Heart left ventricle (tissue), 16 donors: ENCODE measurements around the gene ARNT2. TPM values are rescaled to one million over a fixed set of nuclear protein-coding genes. Genes with fewer than 3 reads are reported as not detected.

Source experiments
- ATAC-seq, 4 donors: fragments of 200-7000 bp; cut with Tn5 transposase; one replicate each; pipeline ENCODE4 v1.9.1; 2020 to 2022; ENCODE audit warnings: moderate library complexity in 4 of 4, mild to moderate bottlenecking in 3 of 4, moderate number of reproducible peaks in 1 of 4
- DNase-seq, 5 donors: peaks; one replicate each; pipeline ENCODE4 v3.0.0-alpha.2; 2020
- H3K27ac ChIP-seq, 12 donors: fragments of 200-600 bp; sonication (generic) in 4 of 12; one replicate each; pipeline versions ENCODE4 v1.5.0 to v1.8.0; 2016 to 2022; ENCODE audit warnings: mild to moderate bottlenecking in 2 of 12
- H3K27me3 ChIP-seq, 9 donors: fragments of 200-600 bp; sonication (generic) in 2 of 9; one replicate each; pipeline versions ENCODE4 v1.5.1 to v1.8.0; 2016 to 2022; ENCODE audit warnings: mild to moderate bottlenecking in 3 of 9
- H3K36me3 ChIP-seq, 9 donors: fragments of 200-600 bp; sonication (generic) in 2 of 9; one replicate each; pipeline versions ENCODE4 v1.5.0 to v1.8.0; 2018 to 2022; ENCODE audit warnings: mild to moderate bottlenecking in 2 of 9
- H3K4me1 ChIP-seq, 12 donors: fragments of 200-600 bp; sonication (generic) in 4 of 12; one replicate each; pipeline versions ENCODE4 v1.5.0 to v1.8.0; 2016 to 2022; ENCODE audit warnings: mild to moderate bottlenecking in 3 of 12
- H3K4me3 ChIP-seq, 12 donors: fragments of 200-600 bp; sonication (generic) in 4 of 12; one replicate each; pipeline versions ENCODE4 v1.5.0 to v1.8.0; 2017 to 2022; ENCODE audit warnings: mild to moderate bottlenecking in 9 of 12, moderate library complexity in 4 of 12
- H3K9me3 ChIP-seq, 12 donors: fragments of 200-600 bp; sonication (generic) in 4 of 12; one replicate each; pipeline versions ENCODE4 v1.5.0 to v1.8.0; 2016 to 2022; ENCODE audit warnings: mild to moderate bottlenecking in 1 of 12
- POLR2A ChIP-seq, 2 donors: fragments of 450-650 bp; IDR thresholded peaks; one replicate each; pipeline ENCODE4 v1.6.1; 2017; ENCODE audit warnings: antibody characterized with exemption in 2 of 2, mild to moderate bottlenecking in 2 of 2, moderate library complexity in 2 of 2
- WGBS, 4 donors: extraction: QIAGEN DNeasy Blood & Tissue Kit in 2 of 4; methylation state at CpG; one replicate each; pipeline versions ENCODE4 v1.1.5 to v1.1.7; 2013 to 2018; 5-methylcytosine and 5-hydroxymethylcytosine counted together
- intact Hi-C, 10 donors: fragments of 100-400 bp; cut with DNase I; formaldehyde crosslinking; loops; one replicate each; pipeline versions ENCODE4 v1.11.1 to v1.14.2; 2022
- polyA plus RNA-seq, 2 donors: library from polyadenylated mRNA; stranded (reverse); fragments of 200-250 nt; gene quantifications; one replicate each; pipeline ENCODE4 v1.2.3, GENCODE V29; 2013
- total RNA-seq, 9 donors: library from RNA; depleted of rRNA in 2 of 9; stranded (reverse); fragments of >200 nt in 2 of 9; fragmentation: NEBNext Ultra II Directional in 3 of 9; extraction: Animal tissue kit (Norgen Biotek cat#: 25700) in 3 of 9; gene quantifications; one replicate each; pipeline versions ENCODE4 v1.1.0 to v1.2.4, GENCODE V29; 2016 to 2023
- TF ChIP-seq, protein P1 (sequence below), 12 donors: fragments of 200-600 bp; sonication (generic) in 4 of 12; IDR thresholded peaks; one replicate each; pipeline versions ENCODE4 v1.5.0 to v1.8.0; 2018 to 2022; ENCODE audit warnings: antibody characterized with exemption in 12 of 12, mild to moderate bottlenecking in 5 of 12
- donor health status: ischemic (EF 13 %, LVEDD 7.1; RV severe dilation, severe dysfunction).
- donor health status: healthy with polysubstance abuse.
- donor health status: DM: no; HTN: yes; CAD: no.
- donor health status: DM: no; HTN: no; CAD: no.
- donor health status: ischemic (EF 25% LVEDD 6.9; RV normal size, moderate dysfunction).
- donor health status: ischemic (EF 25% LVEDD 5.7; RV mildly dilated, moderate dysfunction).
- donor health status: healthy.
- donor health status: DM: yes; HTN: yes; CAD: no.
- donor health status: ischemic (EF 35%, LVEDD 5.7; RV mildly dilated, moderate dysfunction).
- donor health status: nonischemic (EF 11% LVEDD 7.7; RV severe dilation, severe dysfunction).
- donor health status: DM: yes; HTN: yes; CAD: no.
- donor health status: PGD.
- donor health status: ischemic (EF 29% LVEDD 5.4; RV normal size, mild dysfunction).
- donor health status: nonischemic (EF 23%, LVEDD 6.1; RV moderate dilation, normal function).

Gene ARNT2
- total and polyA plus RNA-seq, 11 donors, result 1.2 to 10.0 (median 3.9) TPM

DNA sequence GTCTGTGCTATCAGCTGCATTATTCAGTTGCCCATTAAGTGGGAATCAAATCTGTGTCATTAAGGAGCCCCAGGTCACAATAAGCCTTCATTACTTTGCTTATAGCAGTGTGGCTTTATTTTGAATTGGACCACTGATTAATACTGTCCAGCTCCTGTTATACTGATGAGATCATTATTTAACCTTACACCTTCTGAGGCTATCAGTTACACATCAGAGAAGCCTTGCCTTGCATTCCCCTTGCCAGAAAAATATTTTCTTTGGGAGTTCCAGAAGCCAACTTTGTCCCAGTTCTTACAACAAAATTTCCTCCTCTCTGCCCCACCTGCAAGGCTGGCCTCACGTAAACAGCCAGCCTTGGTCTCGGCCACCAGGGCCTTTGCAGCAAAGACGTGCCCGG lies 29.7 kb upstream of the ARNT2 start:
- TF ChIP-seq, protein P1, sequence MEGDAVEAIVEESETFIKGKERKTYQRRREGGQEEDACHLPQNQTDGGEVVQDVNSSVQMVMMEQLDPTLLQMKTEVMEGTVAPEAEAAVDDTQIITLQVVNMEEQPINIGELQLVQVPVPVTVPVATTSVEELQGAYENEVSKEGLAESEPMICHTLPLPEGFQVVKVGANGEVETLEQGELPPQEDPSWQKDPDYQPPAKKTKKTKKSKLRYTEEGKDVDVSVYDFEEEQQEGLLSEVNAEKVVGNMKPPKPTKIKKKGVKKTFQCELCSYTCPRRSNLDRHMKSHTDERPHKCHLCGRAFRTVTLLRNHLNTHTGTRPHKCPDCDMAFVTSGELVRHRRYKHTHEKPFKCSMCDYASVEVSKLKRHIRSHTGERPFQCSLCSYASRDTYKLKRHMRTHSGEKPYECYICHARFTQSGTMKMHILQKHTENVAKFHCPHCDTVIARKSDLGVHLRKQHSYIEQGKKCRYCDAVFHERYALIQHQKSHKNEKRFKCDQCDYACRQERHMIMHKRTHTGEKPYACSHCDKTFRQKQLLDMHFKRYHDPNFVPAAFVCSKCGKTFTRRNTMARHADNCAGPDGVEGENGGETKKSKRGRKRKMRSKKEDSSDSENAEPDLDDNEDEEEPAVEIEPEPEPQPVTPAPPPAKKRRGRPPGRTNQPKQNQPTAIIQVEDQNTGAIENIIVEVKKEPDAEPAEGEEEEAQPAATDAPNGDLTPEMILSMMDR (IDR thresholded peaks at IDR 0.05), result no peak
- no peak for TF ChIP-seq POLR2A (IDR thresholded peaks at IDR 0.05)
- H3K27ac ChIP-seq, result no peak overlapping the region
- 66 to 85% (median 69%) methylated on average over 4 of the region's 4 CpGs for WGBS, 4 donors
- ATAC-seq (no peak), DNase-seq (no peak)
- H3K4me1 ChIP-seq, result no peaks in the 10 kb centered on the region
- H3K27me3 ChIP-seq, result peaks cover 0 to under 1% (median 0%) of the 10 kb centered on the region in 9 donors
- no peak overlapping the region for H3K4me3 ChIP-seq
- no peaks in the 10 kb centered on the region for H3K36me3 ChIP-seq
- peaks cover 0 to 5% (median 0%) of the 10 kb centered on the region in 12 donors for H3K9me3 ChIP-seq
- intact Hi-C loops, result no loop called here

DNA sequence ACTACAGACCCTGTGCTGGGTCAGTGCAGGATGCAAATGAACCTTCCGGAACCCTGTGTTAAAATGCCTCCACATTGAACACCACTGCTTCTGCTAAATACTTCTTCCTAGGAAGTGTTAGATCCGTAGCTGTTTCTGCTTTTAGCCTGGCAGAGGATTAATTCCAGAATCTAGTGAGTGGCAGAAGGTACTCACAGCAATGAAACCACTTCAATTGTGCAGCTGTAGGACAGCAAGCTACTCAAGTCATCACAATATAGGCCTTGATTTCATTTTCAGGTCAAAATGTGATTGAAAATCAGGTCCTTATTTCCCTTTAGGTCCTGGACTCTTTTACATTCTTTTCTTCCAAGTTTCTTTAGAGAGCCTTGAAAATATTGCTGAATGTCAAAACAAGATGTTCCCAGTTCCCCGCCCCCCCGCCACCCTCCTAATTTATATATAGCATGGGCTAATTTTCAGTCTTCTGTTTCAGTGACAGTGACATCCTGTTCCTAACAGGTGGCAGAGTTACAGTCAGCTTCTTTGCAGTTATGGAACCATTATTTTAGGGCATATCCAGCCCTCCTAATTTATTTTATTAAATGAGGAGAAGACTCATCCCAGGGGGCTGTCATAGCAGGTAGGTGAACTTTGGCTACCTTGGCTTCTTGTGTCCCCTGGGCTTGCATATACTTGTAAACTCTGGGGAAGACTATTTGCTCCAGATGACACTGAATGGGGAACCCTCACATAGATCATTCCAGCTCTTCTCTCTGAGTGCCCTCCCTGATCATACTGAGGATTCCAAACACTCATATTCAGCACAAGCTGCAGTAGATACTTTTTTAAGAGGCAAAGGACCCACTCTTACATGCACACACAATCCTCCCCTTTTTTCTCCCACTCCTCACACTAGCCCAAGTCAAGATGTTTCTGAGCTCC lies 28.0 kb upstream of the ARNT2 start:
- TF ChIP-seq POLR2A (IDR thresholded peaks at IDR 0.05), result no peak
- TF ChIP-seq, protein P1 (IDR thresholded peaks at IDR 0.05), result no peak
- peaks cover 0 to under 1% (median 0%) of the 10 kb centered on the region in 12 donors for H3K9me3 ChIP-seq
- H3K36me3 ChIP-seq, result no peaks in the 10 kb centered on the region
- DNase-seq (no peak), ATAC-seq (peak in 1 of 4 donors; percentile 32)
- H3K27ac ChIP-seq, result peak overlapping the region in 1 of 12 donors; percentile 9
- intact Hi-C loops, result no loop called here
- no peak overlapping the region for H3K4me3 ChIP-seq
- 66 to 81% (median 70%) methylated on average over 4 of the region's 4 CpGs for WGBS, 4 donors
- no peaks in the 10 kb centered on the region for H3K4me1 ChIP-seq
- peaks cover 0 to 7% (median 0%) of the 10 kb centered on the region in 9 donors for H3K27me3 ChIP-seq

DNA sequence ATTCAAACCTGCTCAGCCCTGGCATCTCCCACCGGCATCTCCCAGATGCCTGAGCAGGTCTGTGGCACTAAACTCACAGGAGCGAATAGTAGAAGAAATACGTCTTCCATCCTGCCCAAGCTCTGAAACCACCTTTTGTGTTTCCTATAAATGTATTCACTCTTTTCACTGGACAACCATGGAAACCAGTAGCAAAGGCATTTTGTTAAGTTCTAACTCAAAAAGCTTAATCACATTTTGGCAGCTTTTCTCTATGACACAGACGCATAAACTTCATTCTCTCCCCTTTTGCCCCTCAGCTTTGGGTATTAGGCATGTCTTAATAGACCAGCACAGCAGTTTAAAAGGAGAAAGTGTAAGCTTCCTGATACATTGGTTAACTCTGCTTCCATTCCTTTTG lies 24.5 kb upstream of the ARNT2 start:
- H3K27me3 ChIP-seq, result peaks cover 0 to 7% (median 0%) of the 10 kb centered on the region in 9 donors
- TF ChIP-seq POLR2A (IDR thresholded peaks at IDR 0.05), result no peak
- TF ChIP-seq, protein P1 (IDR thresholded peaks at IDR 0.05), result no peak
- no peaks in the 10 kb centered on the region for H3K4me1 ChIP-seq
- 90 to 91% (median 90%) methylated on average over 4 of the region's 4 CpGs for WGBS, 4 donors
- no peak overlapping the region for H3K27ac ChIP-seq
- no peak overlapping the region for H3K4me3 ChIP-seq
- intact Hi-C loops, result no loop called here
- no peak for DNase-seq
- ATAC-seq, result no peak
- no peaks in the 10 kb centered on the region for H3K36me3 ChIP-seq
- no peaks in the 10 kb centered on the region for H3K9me3 ChIP-seq

DNA sequence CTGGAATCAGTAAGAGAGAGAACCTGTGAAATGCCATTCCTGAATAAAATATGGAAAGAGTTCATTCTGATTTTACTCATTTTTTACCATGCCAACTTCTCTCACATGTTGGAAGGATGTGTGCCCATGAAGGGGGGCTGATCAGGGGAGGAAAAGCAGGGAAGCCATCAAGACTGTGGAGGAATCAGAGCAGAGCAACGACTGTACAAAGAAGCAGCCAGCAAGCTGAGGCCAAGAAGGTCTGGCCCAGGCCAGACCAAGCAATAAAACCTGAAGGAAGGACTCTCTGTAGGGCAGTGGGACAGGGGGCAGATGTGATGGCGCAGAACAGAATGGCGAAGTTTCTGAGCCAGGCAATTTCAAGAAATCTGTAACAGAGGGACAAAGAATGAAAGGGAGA lies 24.0 kb upstream of the ARNT2 start:
- WGBS, 4 donors, result 76 to 84% (median 82%) methylated on average over 3 of the region's 3 CpGs
- no peaks in the 10 kb centered on the region for H3K36me3 ChIP-seq
- intact Hi-C loops, result no loop called here
- no peak for DNase-seq
- H3K27me3 ChIP-seq, result peaks cover 0 to 7% (median 0%) of the 10 kb centered on the region in 9 donors
- TF ChIP-seq POLR2A (IDR thresholded peaks at IDR 0.05), result no peak
- TF ChIP-seq, protein P1 (IDR thresholded peaks at IDR 0.05), result no peak
- no peaks in the 10 kb centered on the region for H3K4me1 ChIP-seq
- ATAC-seq, result no peak
- H3K9me3 ChIP-seq, result no peaks in the 10 kb centered on the region
- no peak overlapping the region for H3K27ac ChIP-seq
- no peak overlapping the region for H3K4me3 ChIP-seq
